A549 (cell line): ENCODE data around the gene PCED1B.

Experiments
- BHLHE40 ChIP-seq: IDR thresholded peaks from 2 replicates; pipeline ENCODE4 v1.6.1; 2012; ENCODE audit warnings: low read depth, low read length, inconsistent platforms
- CBX2 ChIP-seq: fragments of 200-600 bp; sonication (generic); IDR thresholded peaks from 2 replicates; pipeline ENCODE4 v1.6.1; 2016; ENCODE audit warnings: low read depth, mild to moderate bottlenecking, borderline replicate concordance
- CEBPB ChIP-seq, 2 experiments: fragments of >200 bp in 1 of 2; sonication (Bioruptor Twin) in 1 of 2; formaldehyde crosslinking in 1 of 2; IDR thresholded peaks; 2 replicates each; pipeline ENCODE4 v1.6.1; 2012 to 2016
- CHD2 ChIP-seq: fragments of 150-350 bp; IDR thresholded peaks from 2 replicates; pipeline ENCODE4 v1.6.1; 2014; ENCODE audit warnings: low read length; ENCODE audit not compliant: partially characterized antibody
- MAX ChIP-seq: IDR thresholded peaks from 2 replicates; pipeline ENCODE4 v1.6.1; 2012
- POLR2A ChIP-seq: IDR thresholded peaks from 2 replicates; pipeline ENCODE4 v1.6.1; 2012; ENCODE audit warnings: mild to moderate bottlenecking, low read length
- TF ChIP-seq, protein P1 (sequence below): fragments of >200 bp; sonication (Bioruptor Twin); formaldehyde crosslinking; IDR thresholded peaks from 3 replicates; pipeline ENCODE4 v1.5.1; 2016
- TF ChIP-seq, protein P2 (sequence below): IDR thresholded peaks from 2 replicates; pipeline ENCODE4 v1.6.1; 2012; ENCODE audit warnings: low read depth, borderline replicate concordance

GRCh38 chr12:47166365-47166764 is 86.9 kb downstream of the PCED1B start:
- no peak for TF ChIP-seq CBX2
- TF ChIP-seq, protein P1, sequence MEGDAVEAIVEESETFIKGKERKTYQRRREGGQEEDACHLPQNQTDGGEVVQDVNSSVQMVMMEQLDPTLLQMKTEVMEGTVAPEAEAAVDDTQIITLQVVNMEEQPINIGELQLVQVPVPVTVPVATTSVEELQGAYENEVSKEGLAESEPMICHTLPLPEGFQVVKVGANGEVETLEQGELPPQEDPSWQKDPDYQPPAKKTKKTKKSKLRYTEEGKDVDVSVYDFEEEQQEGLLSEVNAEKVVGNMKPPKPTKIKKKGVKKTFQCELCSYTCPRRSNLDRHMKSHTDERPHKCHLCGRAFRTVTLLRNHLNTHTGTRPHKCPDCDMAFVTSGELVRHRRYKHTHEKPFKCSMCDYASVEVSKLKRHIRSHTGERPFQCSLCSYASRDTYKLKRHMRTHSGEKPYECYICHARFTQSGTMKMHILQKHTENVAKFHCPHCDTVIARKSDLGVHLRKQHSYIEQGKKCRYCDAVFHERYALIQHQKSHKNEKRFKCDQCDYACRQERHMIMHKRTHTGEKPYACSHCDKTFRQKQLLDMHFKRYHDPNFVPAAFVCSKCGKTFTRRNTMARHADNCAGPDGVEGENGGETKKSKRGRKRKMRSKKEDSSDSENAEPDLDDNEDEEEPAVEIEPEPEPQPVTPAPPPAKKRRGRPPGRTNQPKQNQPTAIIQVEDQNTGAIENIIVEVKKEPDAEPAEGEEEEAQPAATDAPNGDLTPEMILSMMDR = no peak
- TF ChIP-seq, protein P2, sequence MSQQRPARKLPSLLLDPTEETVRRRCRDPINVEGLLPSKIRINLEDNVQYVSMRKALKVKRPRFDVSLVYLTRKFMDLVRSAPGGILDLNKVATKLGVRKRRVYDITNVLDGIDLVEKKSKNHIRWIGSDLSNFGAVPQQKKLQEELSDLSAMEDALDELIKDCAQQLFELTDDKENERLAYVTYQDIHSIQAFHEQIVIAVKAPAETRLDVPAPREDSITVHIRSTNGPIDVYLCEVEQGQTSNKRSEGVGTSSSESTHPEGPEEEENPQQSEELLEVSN = no peak
- no peak for TF ChIP-seq POLR2A
- TF ChIP-seq CHD2 = no peak
- TF ChIP-seq MAX = no peak
- no peak for TF ChIP-seq BHLHE40
- no peak for TF ChIP-seq CEBPB (IDR thresholded peaks at IDR 0.05)
